Fibroblast of lung (primary cell): ENCODE data around the gene ERICH6. TPM values are rescaled to one million over a fixed set of nuclear protein-coding genes. Genes with fewer than 3 reads are reported as not detected.
"Not testable (repeated sequence)": the region's sequence is repeated elsewhere in the genome, so short reads cannot be mapped to it uniquely, and the experiment has no call there.

Source experiments
- DNase-seq, 2 donors: peaks; one replicate each; pipeline versions ENCODE4 v3.0.0 to v3.0.0-alpha.2; 2010; ENCODE audit warnings: low read depth in 2 of 2
- H2AFZ ChIP-seq: 2 replicates; pipeline ENCODE4 v1.5.1; 2012; ENCODE audit warnings: low read length, control low read depth, inconsistent platforms
- H3K27ac ChIP-seq: 2 replicates; pipeline ENCODE4 v1.5.1; 2011; ENCODE audit warnings: low read length, control low read depth; ENCODE audit not compliant: insufficient read depth
- H3K27me3 ChIP-seq: 2 replicates; pipeline ENCODE4 v1.5.1; 2011; ENCODE audit warnings: mild to moderate bottlenecking, low read length; ENCODE audit not compliant: control insufficient read depth, insufficient read depth
- H3K36me3 ChIP-seq: 2 replicates; pipeline ENCODE4 v1.5.1; 2011; ENCODE audit warnings: low read length; ENCODE audit not compliant: control insufficient read depth, insufficient read depth
- H3K4me1 ChIP-seq: 2 replicates; pipeline ENCODE4 v1.5.1; 2011; ENCODE audit warnings: low read length; ENCODE audit not compliant: control insufficient read depth, insufficient read depth; ENCODE audit errors: extremely low read depth
- H3K4me2 ChIP-seq: 2 replicates; pipeline ENCODE4 v1.5.1; 2011; ENCODE audit warnings: low read length, control low read depth; ENCODE audit not compliant: insufficient read depth; ENCODE audit errors: extremely low read depth
- H3K4me3 ChIP-seq, 4 experiments: fragments of 200-600 bp in 1 of 4; sonication (generic) in 1 of 4; replicated peaks in 1 of 4; 2 replicates each; pipeline ENCODE4 v1.5.1; 2011 to 2016; ENCODE audit warnings: low read length in 4 of 4, low read depth in 3 of 4, mild to moderate bottlenecking in 3 of 4, control low read depth in 2 of 4, inconsistent platforms in 1 of 4, mixed read lengths in 1 of 4; ENCODE audit not compliant: insufficient read depth in 1 of 4; ENCODE audit errors: control extremely low read depth in 1 of 4
- H3K79me2 ChIP-seq: 2 replicates; pipeline ENCODE4 v1.5.1; 2012; ENCODE audit warnings: mild to moderate bottlenecking, low read length, inconsistent platforms; ENCODE audit not compliant: control insufficient read depth, insufficient read depth
- H3K9ac ChIP-seq: 2 replicates; pipeline ENCODE4 v1.5.1; 2011; ENCODE audit warnings: mild to moderate bottlenecking, low read length, control low read depth; ENCODE audit not compliant: insufficient read depth
- H3K9me3 ChIP-seq: 2 replicates; pipeline ENCODE4 v1.5.1; 2012; ENCODE audit warnings: low read depth, low read length; ENCODE audit not compliant: control insufficient read depth, insufficient read depth
- H4K20me1 ChIP-seq: 2 replicates; pipeline ENCODE4 v1.5.1; 2011; ENCODE audit warnings: low read length; ENCODE audit not compliant: control insufficient read depth, insufficient read depth; ENCODE audit errors: extremely low read depth
- EZH2 ChIP-seq: IDR thresholded peaks from 2 replicates; pipeline ENCODE4 v1.5.1; 2012; ENCODE audit warnings: low read length, control low read depth, mild to moderate bottlenecking; ENCODE audit errors: missing control alignments
- polyA plus RNA-seq, 2 donors: library from polyadenylated mRNA; depleted of rRNA in 1 of 2; stranded (reverse) in 1 of 2; unstranded in 1 of 2; fragments of >200 nt; gene quantifications; 2 replicates each; pipeline ENCODE4 v1.2.1, GENCODE V29; 2011 to 2012; ENCODE audit warnings: missing spikeins in 1 of 2
- total RNA-seq: library from RNA; depleted of rRNA; stranded (reverse); fragments of >200 nt; gene quantifications from 2 replicates; pipeline ENCODE4 v1.2.1, GENCODE V29; 2014
- TF ChIP-seq, protein P1 (sequence below), 2 donors: IDR thresholded peaks in 1 of 2; conservative IDR thresholded peaks in 1 of 2; 1 replicate in 1 of 2; 2 replicates in 1 of 2; pipeline ENCODE4 v1.5.1; 2011 to 2012; ENCODE audit warnings: low read length in 2 of 2, control low read depth in 1 of 2, inconsistent platforms in 1 of 2, low read depth in 1 of 2, mild to moderate bottlenecking in 1 of 2

The ERICH6 gene
- total and polyA plus RNA-seq, 2 donors (not counting 1 experiment from before 2014, with no cell fraction given): under 0.01 TPM; not detected in 1

DNA sequence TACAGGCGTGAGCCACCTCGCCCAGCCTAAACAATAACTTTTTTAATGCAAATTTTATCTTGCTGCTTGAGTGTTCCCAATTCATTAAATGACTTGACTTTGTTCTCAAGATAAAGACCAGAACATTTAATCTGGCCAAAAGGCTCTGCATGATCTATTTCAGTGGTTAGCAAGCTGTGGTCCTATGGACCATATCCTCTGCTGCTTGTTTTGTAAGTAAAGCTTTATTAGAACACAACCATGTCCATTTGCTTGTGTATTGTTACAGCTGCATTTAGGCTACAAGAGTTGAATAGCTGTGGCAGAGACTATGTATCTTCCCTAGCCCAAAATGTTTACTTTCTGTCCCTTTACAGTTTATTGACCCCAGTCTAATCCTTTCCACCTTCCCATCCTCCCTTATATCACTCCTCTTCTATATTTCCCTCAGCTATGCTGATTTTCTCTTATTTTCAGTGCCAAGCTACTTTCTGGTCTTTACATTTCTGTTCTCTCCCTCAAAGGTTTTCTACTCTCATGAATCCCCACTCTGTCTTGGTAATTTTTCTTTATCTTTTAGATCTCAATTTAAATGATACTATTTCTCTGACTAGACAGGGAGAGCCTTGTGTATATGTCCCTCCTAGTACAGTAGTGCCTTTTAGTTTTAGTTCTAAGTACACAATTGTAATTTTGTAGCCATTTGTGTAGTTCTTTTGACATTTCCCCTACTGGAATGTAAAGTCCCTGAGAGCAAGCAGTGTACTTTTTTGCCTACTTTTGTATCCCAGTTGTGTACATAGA lies 77.4 kb downstream of the ERICH6 start:
- Histone ChIP-seq H3K36me3 (peaks cover 6% of the 10 kb centered on the region), H4K20me1 (no peaks in the 10 kb centered on the region), H3K9me3 (no peaks in the 10 kb centered on the region), H3K4me3 (no peak overlapping the region), H3K9ac (no peak overlapping the region), H3K4me1 (no peaks in the 10 kb centered on the region), H3K27me3 (no peaks in the 10 kb centered on the region), H3K79me2 (peaks cover 4% of the 10 kb centered on the region), H2AFZ (no peak overlapping the region), H3K4me2 (no peak overlapping the region), H3K27ac (no peak overlapping the region)
- no peak for TF ChIP-seq EZH2
- TF ChIP-seq, protein P1, sequence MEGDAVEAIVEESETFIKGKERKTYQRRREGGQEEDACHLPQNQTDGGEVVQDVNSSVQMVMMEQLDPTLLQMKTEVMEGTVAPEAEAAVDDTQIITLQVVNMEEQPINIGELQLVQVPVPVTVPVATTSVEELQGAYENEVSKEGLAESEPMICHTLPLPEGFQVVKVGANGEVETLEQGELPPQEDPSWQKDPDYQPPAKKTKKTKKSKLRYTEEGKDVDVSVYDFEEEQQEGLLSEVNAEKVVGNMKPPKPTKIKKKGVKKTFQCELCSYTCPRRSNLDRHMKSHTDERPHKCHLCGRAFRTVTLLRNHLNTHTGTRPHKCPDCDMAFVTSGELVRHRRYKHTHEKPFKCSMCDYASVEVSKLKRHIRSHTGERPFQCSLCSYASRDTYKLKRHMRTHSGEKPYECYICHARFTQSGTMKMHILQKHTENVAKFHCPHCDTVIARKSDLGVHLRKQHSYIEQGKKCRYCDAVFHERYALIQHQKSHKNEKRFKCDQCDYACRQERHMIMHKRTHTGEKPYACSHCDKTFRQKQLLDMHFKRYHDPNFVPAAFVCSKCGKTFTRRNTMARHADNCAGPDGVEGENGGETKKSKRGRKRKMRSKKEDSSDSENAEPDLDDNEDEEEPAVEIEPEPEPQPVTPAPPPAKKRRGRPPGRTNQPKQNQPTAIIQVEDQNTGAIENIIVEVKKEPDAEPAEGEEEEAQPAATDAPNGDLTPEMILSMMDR (conservative IDR thresholded peaks at IDR 0.05 in 1 of 2, IDR thresholded peaks at IDR 0.05 in 1 of 2; ENCODE audit: low read depth in 1 of 2, low read length in 2 of 2): no peak
- DNase-seq: no peak

DNA sequence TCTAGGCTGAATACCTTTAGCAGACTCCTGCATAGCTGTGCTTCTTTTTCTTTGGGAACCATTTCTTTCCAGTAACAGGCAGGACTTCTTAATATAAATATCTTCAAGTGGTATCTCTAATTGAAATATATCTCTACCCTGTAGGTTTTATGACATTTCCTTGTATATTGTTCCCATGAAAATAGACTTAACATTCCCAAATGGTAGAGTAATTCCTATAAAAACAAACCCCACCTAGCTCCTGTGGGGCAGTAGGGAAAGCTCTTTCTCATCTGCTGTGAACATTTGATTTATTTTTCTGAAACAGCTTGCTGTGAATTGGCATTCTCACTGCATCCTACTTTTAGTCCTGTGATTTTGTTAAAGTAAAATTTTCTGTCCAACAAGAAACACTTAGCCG lies 79.8 kb downstream of the ERICH6 start:
- DNase-seq: peak in 1 of 2 donors; percentile 31
- H3K27ac ChIP-seq: no peak overlapping the region

DNA sequence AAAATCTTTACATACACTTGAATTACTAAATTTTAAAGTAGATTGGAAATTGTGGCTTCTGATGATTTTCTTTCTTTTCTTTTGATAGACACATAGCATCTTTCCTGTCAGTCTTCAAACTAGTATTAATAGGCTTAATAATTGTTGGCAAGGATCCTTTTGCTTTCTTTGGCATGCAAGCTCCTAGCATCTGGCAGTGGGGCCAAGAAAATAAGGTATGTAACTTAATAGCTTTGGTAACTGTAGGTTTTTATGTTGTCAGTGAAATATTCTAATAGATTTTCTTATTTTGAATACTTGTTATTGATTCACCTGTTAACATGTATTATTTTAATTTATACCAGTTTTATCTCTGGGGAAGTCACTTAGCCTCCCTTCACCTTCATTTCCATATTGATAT lies 80.8 kb downstream of the ERICH6 start:
- H3K9ac ChIP-seq, H4K20me1 ChIP-seq, H3K4me2 ChIP-seq, H3K27me3 ChIP-seq, H2AFZ ChIP-seq, H3K4me1 ChIP-seq, H3K9me3 ChIP-seq, H3K4me3 ChIP-seq, H3K36me3 ChIP-seq, H3K27ac ChIP-seq, DNase-seq: not testable (repeated sequence)
- H3K79me2 ChIP-seq: peaks cover 32% of the 10 kb centered on the region

More for the DNA sequence above, 79.8 kb downstream of the ERICH6 start:
- Histone ChIP-seq H3K4me3 (no peak overlapping the region), H3K4me2 (no peak overlapping the region), H3K4me1 (no peaks in the 10 kb centered on the region), H3K9me3 (no peaks in the 10 kb centered on the region), H3K27me3 (no peaks in the 10 kb centered on the region), H3K36me3 (peaks cover 6% of the 10 kb centered on the region), H2AFZ (no peak overlapping the region), H3K79me2 (peaks cover 23% of the 10 kb centered on the region), H4K20me1 (no peaks in the 10 kb centered on the region), H3K9ac (no peak overlapping the region)
- no peak for TF ChIP-seq EZH2
- TF ChIP-seq, protein P1 (conservative IDR thresholded peaks at IDR 0.05 in 1 of 2, IDR thresholded peaks at IDR 0.05 in 1 of 2; ENCODE audit: low read depth in 1 of 2, low read length in 2 of 2): no peak
